ENCODE results near the gene STAB2. TPM values are rescaled to one million over a fixed set of nuclear protein-coding genes. Genes with fewer than 3 reads are reported as not detected.

Gene STAB2
- total and polyA plus RNA-seq, 7 donors = under 0.01 to 0.66 (median 0.48) TPM; not detected in 1

DNA sequence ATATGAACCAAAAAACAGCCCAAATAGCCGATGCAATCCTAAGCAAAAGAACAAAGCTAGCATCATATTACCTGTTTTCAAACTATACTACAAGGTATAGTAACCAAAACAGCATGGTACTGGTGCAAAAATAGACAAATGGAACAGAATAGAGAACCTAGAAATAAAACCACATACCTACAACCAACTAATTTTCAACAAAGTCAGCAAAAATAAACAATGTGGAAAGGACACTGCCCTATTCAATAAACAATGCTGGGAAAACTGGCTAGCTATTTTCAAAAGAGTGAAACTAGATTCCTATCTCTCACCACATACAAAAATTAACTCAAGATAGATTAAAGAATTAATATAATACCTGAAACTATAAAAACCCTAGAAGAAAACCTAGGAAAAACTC lies 17.8 kb upstream of the STAB2 start:
- peaks cover 0 to 11% (median 5%) of the 10 kb centered on the region in 4 donors for H3K9me3 ChIP-seq
- TF ChIP-seq POLR2A (IDR thresholded peaks at IDR 0.05) = no peak
- no peak for TF ChIP-seq POLR2AphosphoS5 (IDR thresholded peaks at IDR 0.05)
- TF ChIP-seq, protein P1, sequence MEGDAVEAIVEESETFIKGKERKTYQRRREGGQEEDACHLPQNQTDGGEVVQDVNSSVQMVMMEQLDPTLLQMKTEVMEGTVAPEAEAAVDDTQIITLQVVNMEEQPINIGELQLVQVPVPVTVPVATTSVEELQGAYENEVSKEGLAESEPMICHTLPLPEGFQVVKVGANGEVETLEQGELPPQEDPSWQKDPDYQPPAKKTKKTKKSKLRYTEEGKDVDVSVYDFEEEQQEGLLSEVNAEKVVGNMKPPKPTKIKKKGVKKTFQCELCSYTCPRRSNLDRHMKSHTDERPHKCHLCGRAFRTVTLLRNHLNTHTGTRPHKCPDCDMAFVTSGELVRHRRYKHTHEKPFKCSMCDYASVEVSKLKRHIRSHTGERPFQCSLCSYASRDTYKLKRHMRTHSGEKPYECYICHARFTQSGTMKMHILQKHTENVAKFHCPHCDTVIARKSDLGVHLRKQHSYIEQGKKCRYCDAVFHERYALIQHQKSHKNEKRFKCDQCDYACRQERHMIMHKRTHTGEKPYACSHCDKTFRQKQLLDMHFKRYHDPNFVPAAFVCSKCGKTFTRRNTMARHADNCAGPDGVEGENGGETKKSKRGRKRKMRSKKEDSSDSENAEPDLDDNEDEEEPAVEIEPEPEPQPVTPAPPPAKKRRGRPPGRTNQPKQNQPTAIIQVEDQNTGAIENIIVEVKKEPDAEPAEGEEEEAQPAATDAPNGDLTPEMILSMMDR (IDR thresholded peaks at IDR 0.05) = no peak
- TF ChIP-seq EP300 (IDR thresholded peaks at IDR 0.05) = no peak
- no peaks in the 10 kb centered on the region for H3K27me3 ChIP-seq
- no peak overlapping the region for H3K4me3 ChIP-seq
- H3K27ac ChIP-seq = no peak overlapping the region
- intact Hi-C loops (cut with DNase I) = no loop called here
- H3K36me3 ChIP-seq = no peaks in the 10 kb centered on the region
- H3K4me1 ChIP-seq = peaks cover 0 to 11% (median 5%) of the 10 kb centered on the region in 4 donors
- whole genome bisulfite sequencing, 2 donors = 85 to 92% methylated on average over 1 of the region's 1 CpG
- DNase-seq = no peak

DNA sequence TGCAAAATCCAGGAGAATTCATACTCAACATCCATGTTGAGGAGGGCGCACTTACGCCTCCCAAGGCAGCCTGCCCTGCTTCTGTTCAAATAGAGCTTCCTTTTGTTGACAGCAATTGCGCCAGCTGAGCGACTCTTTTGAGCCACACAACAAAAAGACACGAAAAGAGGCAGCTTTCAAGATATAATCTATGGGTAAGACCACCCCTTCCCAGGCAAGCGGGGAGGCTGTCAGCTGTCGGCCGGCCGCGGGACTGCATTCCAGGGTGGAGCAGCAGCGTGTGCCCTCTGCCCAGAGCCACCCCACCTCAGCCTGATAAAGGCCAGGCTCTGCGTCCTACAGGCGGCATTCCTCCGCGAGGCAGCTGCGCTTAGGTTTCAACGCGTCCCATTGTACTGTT lies 15.8 kb upstream of the STAB2 start:
- intact Hi-C loops (cut with DNase I) = no loop called here
- Histone ChIP-seq H3K4me3 (peak overlapping the region in 3 of 4 donors; percentile 15 to 33 (median 25)), H3K4me1 (peaks cover 0 to 21% (median 8%) of the 10 kb centered on the region in 4 donors), H3K36me3 (no peaks in the 10 kb centered on the region), H3K27ac (peak overlapping the region in 3 of 4 donors; percentile 23 to 66 (median 57)), H3K9me3 (peaks cover 0 to 4% (median 2%) of the 10 kb centered on the region in 4 donors), H3K27me3 (no peaks in the 10 kb centered on the region)
- 4 to 11% methylated on average over 18 of the region's 18 CpGs for WGBS, 2 donors
- TF ChIP-seq, protein P1 (IDR thresholded peaks at IDR 0.05) = no peak
- TF ChIP-seq EP300 (IDR thresholded peaks at IDR 0.05) (no peak), POLR2AphosphoS5 (IDR thresholded peaks at IDR 0.05) (peak in 2 of 4 donors; percentile 39 to 60)
- DNase-seq = no peak

DNA sequence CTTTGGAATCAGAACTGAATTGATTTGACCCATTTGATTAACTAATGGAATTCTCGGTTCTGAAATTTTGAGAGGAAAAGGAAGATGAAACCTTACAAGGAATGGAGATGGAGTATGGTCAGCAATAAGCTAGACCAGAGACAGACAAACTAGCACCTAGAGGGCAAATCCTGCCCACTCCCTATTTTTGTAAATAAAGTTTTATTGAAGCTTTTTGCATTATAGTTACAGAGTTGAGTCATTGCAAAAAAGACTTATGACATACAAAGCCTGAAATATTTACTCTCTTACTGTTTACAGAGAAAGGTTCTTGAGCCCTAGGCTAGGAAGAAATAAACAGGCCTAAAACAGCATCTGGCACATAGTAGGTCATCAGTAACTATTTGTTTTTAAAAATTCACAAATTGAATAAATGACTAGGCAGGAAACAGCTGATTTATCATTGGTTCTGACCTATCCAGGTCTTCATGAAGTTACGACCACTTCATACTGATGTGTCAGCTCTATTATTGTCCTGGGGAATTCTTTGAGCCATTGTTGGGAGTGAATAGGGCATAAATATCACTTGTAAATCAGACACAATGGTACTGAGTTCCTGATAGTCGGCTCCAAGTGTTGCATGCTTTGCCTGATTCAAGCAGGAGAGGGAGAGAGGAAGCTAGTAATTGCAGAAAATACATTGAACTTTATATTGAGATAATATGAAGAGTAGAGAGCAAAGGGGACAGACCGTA lies 14.6 kb upstream of the STAB2 start:
- Histone ChIP-seq H3K27ac (no peak overlapping the region), H3K27me3 (no peaks in the 10 kb centered on the region), H3K36me3 (no peaks in the 10 kb centered on the region), H3K9me3 (peaks cover 0 to 2% (median 0%) of the 10 kb centered on the region in 4 donors), H3K4me3 (no peak overlapping the region), H3K4me1 (peaks cover 0 to 26% (median 8%) of the 10 kb centered on the region in 4 donors)
- 79 to 83% methylated on average over 4 of the region's 4 CpGs for WGBS, 2 donors
- TF ChIP-seq POLR2AphosphoS5 (IDR thresholded peaks at IDR 0.05) = no peak
- TF ChIP-seq POLR2A (IDR thresholded peaks at IDR 0.05) = no peak
- TF ChIP-seq, protein P1 (IDR thresholded peaks at IDR 0.05) = no peak
- no peak for TF ChIP-seq EP300 (IDR thresholded peaks at IDR 0.05)
- intact Hi-C loops (cut with DNase I) = no loop called here
- no peak for DNase-seq

DNA sequence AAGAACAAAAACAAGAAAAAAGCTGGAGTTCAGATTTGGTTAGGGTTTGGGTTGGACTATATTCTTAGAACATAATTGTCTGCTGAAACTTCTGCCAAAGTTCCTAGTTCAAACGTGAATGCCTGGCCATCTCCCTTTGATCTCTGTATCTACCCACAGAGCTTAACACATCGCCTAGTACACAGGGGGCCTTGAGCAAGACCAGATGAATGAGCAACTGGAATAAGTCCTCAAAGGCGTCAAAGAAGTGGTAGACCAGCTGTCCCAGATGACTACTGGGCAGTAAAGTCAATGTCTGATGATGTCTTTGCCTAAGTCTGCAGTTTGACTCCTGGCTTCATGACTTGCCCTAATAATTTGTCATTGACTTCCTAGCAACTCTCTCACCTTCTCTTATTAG lies 13.9 kb upstream of the STAB2 start:
- Histone ChIP-seq H3K4me1 (peaks cover 0 to 27% (median 8%) of the 10 kb centered on the region in 4 donors), H3K4me3 (no peak overlapping the region), H3K36me3 (no peaks in the 10 kb centered on the region), H3K27ac (no peak overlapping the region), H3K9me3 (peaks cover 0 to 2% (median 0%) of the 10 kb centered on the region in 4 donors), H3K27me3 (no peaks in the 10 kb centered on the region)
- DNase-seq = no peak
- WGBS, 2 donors = 69% methylated on average over 3 of the region's 3 CpGs
- no peak for TF ChIP-seq EP300 (IDR thresholded peaks at IDR 0.05)
- TF ChIP-seq, protein P1 (IDR thresholded peaks at IDR 0.05) = no peak
- intact Hi-C loops (cut with DNase I) = no loop called here

Measured in sigmoid colon (tissue), 7 donors.